HG02610 (cell line): ENCODE data around the gene SLC6A6.

Source experiments
- ATAC-seq: cut with Tn5 transposase; IDR thresholded peaks from one replicate; pipeline ENCODE4 v1.9.1; 2021; ENCODE audit warnings: mild to moderate bottlenecking, moderate library complexity; ENCODE audit not compliant: unreplicated experiment

Gene SLC6A6

GRCh38 chr3:14371573-14372474 is 30.6 kb upstream of the SLC6A6 start:
- no peak for ATAC-seq

GRCh38 chr3:14372587-14372986 is 29.8 kb upstream of the SLC6A6 start:
- ATAC-seq, result no peak

GRCh38 chr3:14373753-14374376 is 28.5 kb upstream of the SLC6A6 start:
- no peak for ATAC-seq

- no peak for ATAC-seq
These were observed 27.9 kb upstream of the SLC6A6 start for GRCh38 chr3:14374444-14374883.

- ATAC-seq, result no peak
These were observed 27.2 kb upstream of the SLC6A6 start for GRCh38 chr3:14375192-14375591.

- ATAC-seq, result no peak
These were observed 25.9 kb upstream of the SLC6A6 start for GRCh38 chr3:14376348-14377043.

DNA sequence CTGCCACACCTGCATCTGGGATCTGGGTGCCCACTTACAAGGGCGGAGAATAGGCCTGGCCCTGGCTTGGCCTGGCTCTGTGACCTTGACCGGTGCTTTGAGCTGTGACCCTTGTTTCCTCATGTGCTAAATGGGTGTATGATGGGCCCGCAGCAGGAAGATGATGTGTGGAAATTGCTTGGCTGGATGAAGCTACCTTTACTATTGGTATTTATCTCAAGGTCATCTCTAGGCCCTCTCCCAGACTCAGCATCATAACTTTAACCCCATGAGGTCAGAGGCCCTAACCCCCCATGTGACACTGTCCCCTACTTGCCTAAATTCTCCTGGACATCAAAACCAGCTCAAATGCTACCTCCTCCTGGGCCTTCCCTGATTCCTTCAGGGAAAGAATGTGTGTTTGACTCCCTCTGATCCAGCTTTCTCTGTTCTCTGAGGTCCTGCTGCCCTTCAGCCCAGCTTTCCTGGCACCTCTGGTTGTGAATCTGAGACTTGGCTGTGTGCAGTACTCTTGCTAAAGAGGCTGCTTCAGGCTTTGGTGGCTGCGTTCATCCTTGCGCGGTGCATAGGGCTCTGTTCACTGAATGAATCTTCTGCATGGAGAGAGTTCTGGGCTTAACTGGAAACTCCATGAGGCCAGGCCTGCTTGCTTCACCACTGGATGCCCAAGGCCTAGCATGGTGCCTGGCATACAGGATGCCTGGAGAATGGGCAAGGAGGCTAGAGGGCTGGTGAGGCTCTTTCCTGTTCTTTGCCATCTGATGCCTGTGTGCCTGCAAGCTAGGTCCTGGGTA is 25.2 kb upstream of the SLC6A6 start:
- no peak for ATAC-seq

DNA sequence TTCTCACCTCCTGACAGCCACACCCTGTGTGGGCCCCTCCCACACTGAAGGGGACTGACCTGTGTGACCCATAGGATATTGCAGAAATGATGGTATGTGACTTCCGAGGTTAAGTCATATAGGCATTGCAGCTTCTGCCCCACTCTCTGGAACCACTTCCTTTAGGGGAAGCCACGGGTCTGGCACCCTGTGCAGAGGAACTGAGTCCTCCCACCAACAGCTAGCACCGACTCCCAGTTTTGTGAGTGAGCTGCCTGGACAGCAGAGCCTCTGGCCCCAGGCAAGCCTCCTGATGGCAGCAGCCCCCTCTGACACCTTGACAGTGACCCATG is 24.6 kb upstream of the SLC6A6 start:
- peak; percentile 77 for ATAC-seq

GRCh38 chr3:14378415-14378814 is 24.0 kb upstream of the SLC6A6 start:
- peak; percentile 22 for ATAC-seq

- ATAC-seq, result no peak
These were observed 22.6 kb upstream of the SLC6A6 start for GRCh38 chr3:14379843-14380242.

DNA sequence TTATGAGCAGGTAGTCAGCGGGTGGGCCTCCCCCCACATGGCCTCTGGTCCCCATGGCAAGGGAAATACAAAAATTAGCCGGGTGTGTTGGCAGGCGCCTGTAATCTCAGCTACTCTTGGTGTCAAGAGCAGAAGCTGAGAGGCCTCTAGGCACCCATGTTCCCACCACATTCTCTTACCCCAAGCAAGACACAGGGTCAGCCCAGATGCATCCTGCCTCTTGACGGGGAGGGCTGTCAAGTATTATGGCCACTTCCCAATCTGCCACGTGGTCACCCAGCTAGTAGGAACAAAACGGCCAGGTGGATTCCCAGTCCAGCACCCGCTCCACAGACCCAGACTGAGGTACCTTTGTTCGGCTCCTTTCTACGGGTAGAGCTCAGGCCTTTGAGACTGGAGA is 16.2 kb upstream of the SLC6A6 start:
- ATAC-seq, result no peak

DNA sequence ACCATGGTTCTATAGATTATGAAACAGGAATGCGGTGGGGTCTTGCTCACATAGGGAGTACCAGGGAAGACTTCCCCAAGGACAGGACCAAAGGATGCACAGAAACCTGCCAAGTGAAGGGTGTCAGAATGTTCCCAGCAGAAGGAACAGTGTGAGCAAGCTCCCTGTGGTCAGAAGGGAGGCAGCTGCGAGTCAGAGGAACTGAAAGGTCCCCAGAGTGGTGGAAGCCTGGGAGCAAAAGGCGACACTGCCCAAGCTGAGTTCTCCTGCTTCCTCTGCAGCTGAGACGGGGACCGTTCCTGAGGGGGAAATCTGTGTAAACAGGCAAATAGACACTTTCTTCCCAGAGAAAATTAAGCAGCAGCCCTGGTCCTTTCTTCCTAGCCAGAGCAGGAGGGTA is 14.2 kb upstream of the SLC6A6 start:
- no peak for ATAC-seq

GRCh38 chr3:14389166-14389606 is 13.2 kb upstream of the SLC6A6 start:
- no peak for ATAC-seq

DNA sequence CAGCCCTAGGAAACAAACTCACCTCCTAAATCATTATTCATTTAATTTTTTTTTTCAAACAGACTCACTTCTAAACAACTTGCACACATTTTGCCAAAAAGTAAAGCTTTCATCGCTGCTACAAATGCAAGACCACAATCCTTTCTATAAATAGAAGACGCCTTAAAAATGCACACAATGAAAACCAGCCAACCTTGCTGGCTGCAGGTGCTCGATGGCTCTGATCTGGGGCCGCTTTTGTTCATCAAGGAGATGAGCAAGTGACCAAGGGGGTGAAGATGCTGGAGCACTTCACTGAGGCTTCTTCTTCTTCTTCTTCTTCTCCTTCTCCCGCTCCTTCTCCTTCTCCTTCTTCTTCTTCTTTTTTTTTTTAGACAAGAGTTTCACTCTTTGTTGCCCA is 12.7 kb upstream of the SLC6A6 start:
- ATAC-seq, result no peak

- ATAC-seq, result no peak
These were observed 11.4 kb upstream of the SLC6A6 start for GRCh38 chr3:14391033-14391432.

GRCh38 chr3:14392231-14392630 is 10.2 kb upstream of the SLC6A6 start:
- no peak for ATAC-seq

DNA sequence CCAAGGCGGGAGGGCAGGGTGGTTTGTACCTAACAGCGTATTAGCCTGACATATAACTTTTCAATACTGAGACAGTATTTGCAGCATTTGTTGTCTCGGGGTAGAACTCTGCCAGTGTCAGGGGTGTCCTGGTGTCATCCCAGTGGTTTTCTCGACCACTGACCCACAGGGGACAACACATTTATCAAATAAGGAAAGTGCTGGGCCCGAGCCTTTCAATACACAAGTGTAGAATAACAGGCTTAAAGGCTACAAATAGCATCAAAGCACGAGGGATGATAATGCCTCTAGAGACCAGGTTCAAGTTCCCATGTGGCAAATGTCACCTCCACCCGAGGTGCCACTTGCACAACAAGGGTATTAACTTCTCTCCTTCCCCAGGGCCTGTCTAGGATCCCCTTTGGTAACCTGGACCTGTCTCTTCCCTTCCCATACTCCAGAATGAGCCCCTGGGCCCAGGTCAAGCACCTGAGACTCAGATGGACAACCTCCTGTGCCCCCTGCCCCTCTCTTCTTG is 9.5 kb upstream of the SLC6A6 start:
- no peak for ATAC-seq

GRCh38 chr3:14393440-14394106 is 8.8 kb upstream of the SLC6A6 start:
- ATAC-seq, result no peak

DNA sequence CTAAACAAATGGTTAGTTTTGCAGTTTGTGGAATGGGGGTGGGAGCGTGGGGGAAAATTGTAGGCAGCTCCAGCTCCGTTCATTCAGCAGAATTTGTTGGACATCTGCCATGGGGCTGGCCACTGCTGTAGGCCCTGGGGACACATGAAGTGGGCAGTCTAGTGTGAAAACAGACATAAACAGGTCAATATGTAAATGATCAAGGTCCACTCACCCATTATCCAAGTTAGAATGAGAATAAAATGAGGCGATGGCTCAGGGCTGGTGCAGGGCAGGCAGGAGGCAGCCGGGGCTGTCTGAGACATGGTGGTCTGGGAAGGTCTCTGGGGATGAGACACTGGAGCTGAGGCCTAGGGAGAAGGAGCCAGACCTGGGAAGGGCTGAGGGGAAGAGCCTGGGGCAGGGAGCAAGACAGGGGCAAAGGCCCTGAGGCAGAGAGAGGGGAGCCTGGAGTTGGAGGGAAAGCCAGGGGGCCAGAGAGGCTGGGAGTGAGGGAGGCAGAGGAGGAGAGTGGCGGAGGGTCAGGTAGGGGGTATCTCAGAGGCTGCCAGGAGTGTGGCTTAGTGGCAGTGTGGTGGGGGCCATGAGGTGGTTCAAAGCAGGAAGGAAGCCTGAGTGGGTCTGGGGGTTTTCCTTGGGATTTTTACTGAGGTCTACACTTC is 6.2 kb upstream of the SLC6A6 start:
- ATAC-seq, result no peak

- ATAC-seq, result no peak
These were observed 5.4 kb upstream of the SLC6A6 start for GRCh38 chr3:14397046-14397445.
